ENCODE measurements around the gene ZNF143.

DNA sequence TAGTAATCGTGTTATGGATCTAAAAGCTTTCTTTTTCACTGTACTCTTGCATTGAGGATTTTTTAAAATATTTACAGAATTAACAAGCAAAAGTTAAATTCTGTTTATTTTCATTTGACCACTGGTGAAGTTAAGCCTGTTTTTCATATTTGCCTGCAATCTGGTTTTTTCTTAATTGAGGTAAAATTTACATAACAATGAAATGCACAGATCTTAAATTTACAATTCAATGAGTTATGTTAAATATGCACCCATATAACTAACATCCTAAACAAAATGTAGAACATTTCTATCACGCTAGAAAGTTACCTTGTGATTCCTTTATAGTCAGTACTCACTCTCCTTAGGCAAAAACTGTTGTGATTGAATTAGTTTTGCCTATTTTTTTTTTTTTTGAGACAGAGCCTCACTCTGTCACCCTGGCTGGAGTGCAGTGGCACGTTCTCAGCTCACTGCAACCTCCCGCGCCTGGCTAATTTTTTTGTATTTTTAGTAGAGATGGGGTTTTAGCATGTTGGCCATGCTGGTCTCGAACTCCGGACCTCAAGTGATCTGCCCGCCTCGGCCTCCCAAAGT, 58.1 kb downstream of the ZNF143 start:
- TF ChIP-seq, protein P1, sequence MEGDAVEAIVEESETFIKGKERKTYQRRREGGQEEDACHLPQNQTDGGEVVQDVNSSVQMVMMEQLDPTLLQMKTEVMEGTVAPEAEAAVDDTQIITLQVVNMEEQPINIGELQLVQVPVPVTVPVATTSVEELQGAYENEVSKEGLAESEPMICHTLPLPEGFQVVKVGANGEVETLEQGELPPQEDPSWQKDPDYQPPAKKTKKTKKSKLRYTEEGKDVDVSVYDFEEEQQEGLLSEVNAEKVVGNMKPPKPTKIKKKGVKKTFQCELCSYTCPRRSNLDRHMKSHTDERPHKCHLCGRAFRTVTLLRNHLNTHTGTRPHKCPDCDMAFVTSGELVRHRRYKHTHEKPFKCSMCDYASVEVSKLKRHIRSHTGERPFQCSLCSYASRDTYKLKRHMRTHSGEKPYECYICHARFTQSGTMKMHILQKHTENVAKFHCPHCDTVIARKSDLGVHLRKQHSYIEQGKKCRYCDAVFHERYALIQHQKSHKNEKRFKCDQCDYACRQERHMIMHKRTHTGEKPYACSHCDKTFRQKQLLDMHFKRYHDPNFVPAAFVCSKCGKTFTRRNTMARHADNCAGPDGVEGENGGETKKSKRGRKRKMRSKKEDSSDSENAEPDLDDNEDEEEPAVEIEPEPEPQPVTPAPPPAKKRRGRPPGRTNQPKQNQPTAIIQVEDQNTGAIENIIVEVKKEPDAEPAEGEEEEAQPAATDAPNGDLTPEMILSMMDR (IDR thresholded peaks at IDR 0.05), result no peak
- TF ChIP-seq POLR2A (IDR thresholded peaks at IDR 0.05), result no peak

All from uterus (tissue), 2 donors.